Type B pancreatic cell (in vitro differentiated cells): ENCODE results near the gene SLAMF1. TPM values are rescaled to one million over a fixed set of nuclear protein-coding genes. Genes with fewer than 3 reads are reported as not detected.
"Not testable (repeated sequence)": the region's sequence is repeated elsewhere in the genome, so short reads cannot be mapped to it uniquely, and the experiment has no call there.

ENCODE experiments used
- DNase-seq: peaks from one replicate; pipeline ENCODE4 v3.0.0; 2021; ENCODE audit warnings: mixed read lengths; ENCODE audit not compliant: unreplicated experiment; ENCODE audit errors: extremely low spot score
- H3K27ac Mint-ChIP-seq: 2 replicates; pipeline ENCODE4 v1.8.0; 2021; ENCODE audit warnings: mild to moderate bottlenecking, mixed read lengths
- H3K27me3 Mint-ChIP-seq: 2 replicates; pipeline ENCODE4 v1.8.0; 2021; ENCODE audit warnings: mixed read lengths
- H3K36me3 Mint-ChIP-seq: 2 replicates; pipeline ENCODE4 v1.8.0; 2021; ENCODE audit warnings: mixed read lengths
- H3K4me1 Mint-ChIP-seq: one replicate; pipeline ENCODE4 v1.8.0; 2021; ENCODE audit warnings: mixed read lengths; ENCODE audit not compliant: unreplicated experiment
- H3K4me3 Mint-ChIP-seq: 2 replicates; pipeline ENCODE4 v1.8.0; 2021; ENCODE audit warnings: mild to moderate bottlenecking, mixed read lengths
- H3K9me3 Mint-ChIP-seq: 2 replicates; pipeline ENCODE4 v1.8.0; 2021; ENCODE audit warnings: mixed read lengths
- total RNA-seq: library from RNA; stranded (reverse); gene quantifications from 2 replicates; pipeline ENCODE4 v1.2.1, GENCODE V29; 2021; ENCODE audit warnings: low replicate concordance
- TF ChIP-seq, protein P1 (sequence below): fragments of 200-600 bp; sonication (generic); conservative IDR thresholded peaks from 2 replicates; pipeline ENCODE4 v1.5.0; 2021; ENCODE audit warnings: antibody characterized with exemption, mild to moderate bottlenecking

The SLAMF1 gene
- total RNA-seq, 1 donor from 2014 or later: not detected

DNA sequence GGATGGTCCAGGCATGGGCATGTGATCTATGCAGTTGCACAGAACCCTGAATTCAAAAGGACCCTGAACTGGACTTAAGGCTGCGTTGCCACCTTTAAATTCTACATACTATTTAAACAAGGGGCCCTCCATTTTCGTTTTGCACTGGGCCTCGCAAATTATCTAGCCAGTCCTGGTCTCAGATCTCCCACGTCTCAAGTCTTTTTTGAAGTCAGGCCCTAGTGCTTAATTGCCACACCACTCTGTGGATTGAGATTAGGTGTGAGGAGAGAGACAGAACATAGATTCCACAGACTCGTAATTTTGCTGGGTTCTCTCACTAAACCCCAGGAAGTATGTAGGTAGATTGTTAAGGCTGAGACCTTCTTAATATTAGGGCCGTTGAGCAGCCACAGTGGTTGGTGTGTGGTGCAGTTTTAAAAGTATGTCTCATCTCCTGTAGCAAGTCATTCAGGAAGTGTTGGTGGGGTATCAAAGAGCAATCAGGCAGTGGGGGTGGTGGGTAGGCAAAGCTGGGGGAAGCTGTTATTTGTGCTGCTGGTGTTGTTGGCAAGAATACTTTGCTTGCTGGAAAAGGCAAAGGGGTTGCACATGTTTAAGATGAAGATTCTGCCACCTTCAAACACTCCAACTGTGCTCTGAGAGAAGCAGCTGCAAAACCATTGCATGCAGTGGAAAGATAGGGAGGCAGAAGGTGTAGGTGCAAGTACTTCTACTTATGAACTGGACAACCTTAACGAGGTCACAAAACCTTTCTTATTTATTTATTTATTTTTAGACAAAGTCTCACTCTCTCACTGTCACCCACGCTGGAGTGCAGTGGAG lies 78.8 kb downstream of the SLAMF1 start:
- no peak overlapping the region for H3K4me3 Mint-ChIP-seq
- TF ChIP-seq, protein P1, sequence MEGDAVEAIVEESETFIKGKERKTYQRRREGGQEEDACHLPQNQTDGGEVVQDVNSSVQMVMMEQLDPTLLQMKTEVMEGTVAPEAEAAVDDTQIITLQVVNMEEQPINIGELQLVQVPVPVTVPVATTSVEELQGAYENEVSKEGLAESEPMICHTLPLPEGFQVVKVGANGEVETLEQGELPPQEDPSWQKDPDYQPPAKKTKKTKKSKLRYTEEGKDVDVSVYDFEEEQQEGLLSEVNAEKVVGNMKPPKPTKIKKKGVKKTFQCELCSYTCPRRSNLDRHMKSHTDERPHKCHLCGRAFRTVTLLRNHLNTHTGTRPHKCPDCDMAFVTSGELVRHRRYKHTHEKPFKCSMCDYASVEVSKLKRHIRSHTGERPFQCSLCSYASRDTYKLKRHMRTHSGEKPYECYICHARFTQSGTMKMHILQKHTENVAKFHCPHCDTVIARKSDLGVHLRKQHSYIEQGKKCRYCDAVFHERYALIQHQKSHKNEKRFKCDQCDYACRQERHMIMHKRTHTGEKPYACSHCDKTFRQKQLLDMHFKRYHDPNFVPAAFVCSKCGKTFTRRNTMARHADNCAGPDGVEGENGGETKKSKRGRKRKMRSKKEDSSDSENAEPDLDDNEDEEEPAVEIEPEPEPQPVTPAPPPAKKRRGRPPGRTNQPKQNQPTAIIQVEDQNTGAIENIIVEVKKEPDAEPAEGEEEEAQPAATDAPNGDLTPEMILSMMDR: no peak
- no peak overlapping the region for H3K27ac Mint-ChIP-seq
- H3K27me3 Mint-ChIP-seq: peaks cover 25% of the 10 kb centered on the region
- H3K36me3 Mint-ChIP-seq: no peaks in the 10 kb centered on the region
- H3K9me3 Mint-ChIP-seq: no peaks in the 10 kb centered on the region
- DNase-seq: no peak
- H3K4me1 Mint-ChIP-seq: no peaks in the 10 kb centered on the region

- H3K27me3 Mint-ChIP-seq: peaks cover 23% of the 10 kb centered on the region
- no peaks in the 10 kb centered on the region for H3K36me3 Mint-ChIP-seq
- DNase-seq: no peak
- TF ChIP-seq, protein P1: no peak
- no peaks in the 10 kb centered on the region for H3K9me3 Mint-ChIP-seq
- H3K27ac Mint-ChIP-seq: no peak overlapping the region
- H3K4me3 Mint-ChIP-seq: no peak overlapping the region
- H3K4me1 Mint-ChIP-seq: no peaks in the 10 kb centered on the region
Observed at GRCh38 chr1:160567341-160567740, 79.5 kb downstream of the SLAMF1 start.

GRCh38 chr1:160565564-160565963 lies 81.3 kb downstream of the SLAMF1 start:
- TF ChIP-seq, protein P1: no peak
- peaks cover 17% of the 10 kb centered on the region for H3K27me3 Mint-ChIP-seq
- no peaks in the 10 kb centered on the region for H3K36me3 Mint-ChIP-seq
- no peak for DNase-seq
- H3K4me1 Mint-ChIP-seq: no peaks in the 10 kb centered on the region
- H3K4me3 Mint-ChIP-seq: no peak overlapping the region
- peaks cover 10% of the 10 kb centered on the region for H3K9me3 Mint-ChIP-seq
- no peak overlapping the region for H3K27ac Mint-ChIP-seq

- not testable (repeated sequence) for H3K4me3 Mint-ChIP-seq, DNase-seq, H3K36me3 Mint-ChIP-seq, H3K4me1 Mint-ChIP-seq, H3K27ac Mint-ChIP-seq
- H3K9me3 Mint-ChIP-seq: peaks cover 10% of the 10 kb centered on the region
- H3K27me3 Mint-ChIP-seq: peaks cover 26% of the 10 kb centered on the region
Observed at GRCh38 chr1:160563230-160563629, 83.6 kb downstream of the SLAMF1 start.

DNA sequence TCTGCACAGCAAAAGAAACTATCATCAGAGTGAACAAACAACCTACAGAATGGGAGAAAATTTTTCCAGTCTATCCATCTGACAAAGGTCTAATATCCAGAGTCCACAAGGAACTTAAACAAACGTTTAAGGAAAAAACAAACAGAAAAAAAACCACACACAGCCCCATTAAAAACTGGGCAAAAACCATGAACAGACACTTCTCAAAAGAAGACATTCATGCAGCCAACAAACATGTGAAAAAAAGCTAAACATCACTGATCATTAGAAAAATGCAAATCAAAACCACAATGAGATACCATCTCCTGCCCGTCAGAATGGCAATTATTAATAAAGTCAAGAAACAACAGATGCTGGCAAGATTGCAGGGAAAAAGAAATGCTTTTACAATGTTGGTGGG lies 84.1 kb downstream of the SLAMF1 start:
- DNase-seq, H3K4me1 Mint-ChIP-seq, H3K27ac Mint-ChIP-seq, H3K4me3 Mint-ChIP-seq, H3K36me3 Mint-ChIP-seq: not testable (repeated sequence)
- Mint-ChIP-seq H3K9me3 (peaks cover 10% of the 10 kb centered on the region), H3K27me3 (peaks cover 26% of the 10 kb centered on the region)

GRCh38 chr1:160560806-160561205 lies 86.0 kb downstream of the SLAMF1 start:
- TF ChIP-seq, protein P1: no peak
- Mint-ChIP-seq H3K4me1 (no peaks in the 10 kb centered on the region), H3K9me3 (peaks cover 10% of the 10 kb centered on the region), H3K27ac (no peak overlapping the region), H3K4me3 (no peak overlapping the region), H3K36me3 (no peaks in the 10 kb centered on the region), H3K27me3 (peaks cover 24% of the 10 kb centered on the region)
- DNase-seq: no peak
